ENCODE data around the gene TBC1D32.
"Not testable (repeated sequence)": the region's sequence is repeated elsewhere in the genome, so short reads cannot be mapped to it uniquely, and the experiment has no call there.

The TBC1D32 gene

DNA sequence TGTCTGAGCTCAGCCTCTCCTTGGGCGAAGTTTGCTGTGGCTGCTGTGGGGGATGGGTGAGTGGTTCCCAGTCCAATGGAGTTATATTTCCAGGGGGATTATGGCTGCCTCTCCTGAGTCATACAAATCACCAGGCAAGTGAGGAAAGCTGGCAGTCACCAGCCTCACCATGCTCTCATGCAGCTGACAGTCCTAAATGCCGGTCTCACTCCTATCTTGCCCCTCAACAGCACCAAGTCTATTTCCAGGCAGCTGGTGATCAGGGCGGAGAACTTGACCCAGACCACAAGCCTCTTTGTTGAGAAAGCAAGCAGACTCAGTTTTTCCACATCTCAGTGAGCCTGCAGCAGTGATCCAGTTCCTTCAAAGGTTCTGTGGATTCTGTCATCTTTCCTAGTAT, 98.9 kb downstream of the TBC1D32 start:
- DNase-seq (ENCODE audit: extremely low read depth in 1 of 2, low read depth in 1 of 2), result no peak

DNA sequence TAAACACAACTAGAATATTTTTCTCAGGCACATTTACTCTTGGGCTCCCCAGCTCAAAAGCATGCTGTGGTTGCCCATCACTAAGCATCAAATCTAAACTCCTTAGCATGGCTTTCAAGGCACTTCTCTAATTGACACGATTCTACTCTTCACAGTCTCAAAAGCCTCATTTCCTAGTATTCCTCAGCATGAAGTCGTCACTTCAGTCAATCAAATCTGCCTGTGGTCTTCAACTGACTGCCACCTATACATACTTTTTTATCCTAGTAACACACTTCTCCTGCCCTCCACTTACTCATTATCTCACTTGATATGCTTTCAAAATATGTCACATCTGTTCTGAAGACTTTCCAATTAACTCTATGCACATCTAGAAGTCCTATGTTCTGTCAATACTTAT, 110.3 kb downstream of the TBC1D32 start:
- no peak for DNase-seq (ENCODE audit: extremely low read depth in 1 of 2, low read depth in 1 of 2)

DNA sequence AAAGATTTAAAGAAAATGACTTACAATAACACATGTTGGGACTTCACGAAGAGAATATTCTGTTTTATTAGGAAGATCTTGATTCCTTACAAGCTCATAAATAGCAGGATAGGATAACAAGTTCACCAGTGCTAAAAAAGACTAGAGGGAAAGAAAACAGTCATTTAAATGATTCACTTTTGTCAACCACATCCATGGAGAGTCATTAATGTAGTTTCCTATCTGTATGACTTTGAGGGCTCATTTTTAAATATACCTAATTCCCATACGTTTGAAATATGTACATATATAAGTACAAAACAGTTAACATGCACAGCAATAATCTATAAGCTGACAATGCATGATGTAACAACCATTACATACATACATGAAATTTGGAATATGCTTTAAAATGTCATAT, 111.1 kb downstream of the TBC1D32 start:
- DNase-seq (ENCODE audit: extremely low read depth in 1 of 2, low read depth in 1 of 2), result no peak

- DNase-seq (ENCODE audit: extremely low read depth in 1 of 2, low read depth in 1 of 2), result no peak
These were observed 111.6 kb downstream of the TBC1D32 start for GRCh38 chr6:121222656-121223055.

- no peak for DNase-seq (ENCODE audit: extremely low read depth in 1 of 2, low read depth in 1 of 2)
These were observed 117.4 kb downstream of the TBC1D32 start for GRCh38 chr6:121216928-121217327.

DNA sequence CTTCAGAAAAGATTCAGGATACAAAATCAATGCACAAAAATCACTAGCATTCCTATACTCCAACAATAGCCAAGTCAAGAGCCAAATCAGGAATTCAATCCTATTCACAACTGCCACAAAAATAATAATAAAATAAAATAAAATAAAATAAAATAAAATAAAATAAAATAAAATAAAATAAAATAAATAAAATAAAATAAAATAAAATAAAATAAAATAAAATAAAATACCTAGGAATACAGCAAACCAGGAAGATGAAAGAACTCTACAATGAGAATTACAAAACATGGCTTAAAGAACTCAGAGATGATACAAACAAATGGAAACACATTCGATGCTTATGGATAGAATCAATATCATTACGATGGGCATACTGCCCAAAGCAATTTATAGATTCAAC, 120.9 kb downstream of the TBC1D32 start:
- not testable (repeated sequence) for DNase-seq (ENCODE audit: extremely low read depth in 1 of 2, low read depth in 1 of 2)

DNA sequence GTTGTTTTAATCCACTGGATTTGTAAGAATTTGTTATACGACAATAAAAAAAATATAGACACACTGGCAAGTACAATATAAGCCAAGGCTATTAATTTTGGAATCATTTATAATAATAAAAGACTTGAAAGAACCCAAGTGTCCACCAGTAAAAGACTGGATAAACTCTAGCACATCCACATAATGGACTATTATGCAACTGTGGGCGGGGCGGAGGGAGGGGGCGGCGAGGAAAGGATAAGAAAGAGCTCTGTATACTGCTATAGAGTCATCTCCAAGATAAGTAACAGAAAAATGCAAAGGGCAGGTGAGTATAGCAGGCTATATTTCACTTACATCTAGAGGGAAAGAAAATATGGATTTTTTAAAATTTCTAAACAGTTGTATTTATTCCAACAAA, 123.3 kb downstream of the TBC1D32 start:
- no peak for DNase-seq (ENCODE audit: extremely low read depth in 1 of 2, low read depth in 1 of 2)

DNA sequence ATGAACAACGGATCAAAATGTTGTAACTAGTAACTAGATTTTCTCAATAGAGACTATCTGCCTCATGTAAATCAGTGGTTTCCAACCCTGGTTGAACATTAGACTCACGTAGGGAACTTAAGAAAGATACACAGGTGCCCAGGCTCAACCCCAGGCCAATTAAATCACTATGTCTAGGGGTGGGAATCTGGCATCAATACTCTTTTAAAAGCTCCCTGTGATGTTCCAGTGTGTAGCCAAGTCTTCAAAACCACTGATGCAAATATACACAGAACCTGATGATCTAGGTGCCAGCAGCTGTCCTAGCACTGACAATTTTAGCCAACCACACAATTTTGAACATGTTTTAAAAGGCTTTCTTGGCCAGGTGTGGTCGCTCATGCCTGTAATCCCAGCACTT, 128.7 kb downstream of the TBC1D32 start:
- no peak for DNase-seq (ENCODE audit: extremely low read depth in 1 of 2, low read depth in 1 of 2)

DNA sequence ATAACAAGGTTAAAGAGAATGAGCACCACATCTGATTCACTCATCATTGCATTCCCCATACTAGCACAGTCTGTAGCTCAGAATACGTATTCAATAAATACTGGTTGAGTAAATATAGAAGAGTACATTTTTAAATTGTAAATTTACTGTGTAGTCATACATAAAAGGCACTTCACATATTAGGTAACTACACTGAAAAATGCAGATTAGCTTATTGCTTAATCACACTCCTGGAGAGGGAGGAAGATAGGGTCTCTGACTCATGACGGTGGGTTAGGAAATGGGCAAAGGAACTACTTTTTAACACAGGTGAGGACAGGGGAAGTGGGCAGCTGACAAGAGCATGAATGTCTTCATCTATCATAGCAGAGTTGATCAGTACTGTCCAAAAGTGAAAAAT, 133.2 kb downstream of the TBC1D32 start:
- DNase-seq (ENCODE audit: extremely low read depth in 1 of 2, low read depth in 1 of 2), result no peak

DNA sequence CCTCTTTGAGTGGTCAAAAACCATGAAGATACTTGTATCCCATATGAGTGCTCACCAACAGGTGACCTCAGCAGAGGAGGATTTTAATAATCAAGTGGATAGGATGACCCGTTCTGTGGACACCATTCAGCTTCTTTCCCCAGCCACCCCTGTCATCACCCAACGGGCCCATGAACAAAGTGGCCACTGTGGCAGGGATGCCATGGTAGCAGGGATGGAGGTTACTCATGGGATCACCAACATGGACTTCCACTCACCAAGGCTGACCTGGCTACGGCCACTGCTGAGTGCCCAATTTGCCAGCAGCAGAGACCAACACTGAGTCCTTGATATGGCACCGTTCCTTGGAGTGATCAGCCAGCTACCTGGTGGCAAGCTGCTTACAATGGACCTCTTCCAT, 138.2 kb downstream of the TBC1D32 start:
- not testable (repeated sequence) for DNase-seq (ENCODE audit: extremely low read depth in 1 of 2, low read depth in 1 of 2)

DNA sequence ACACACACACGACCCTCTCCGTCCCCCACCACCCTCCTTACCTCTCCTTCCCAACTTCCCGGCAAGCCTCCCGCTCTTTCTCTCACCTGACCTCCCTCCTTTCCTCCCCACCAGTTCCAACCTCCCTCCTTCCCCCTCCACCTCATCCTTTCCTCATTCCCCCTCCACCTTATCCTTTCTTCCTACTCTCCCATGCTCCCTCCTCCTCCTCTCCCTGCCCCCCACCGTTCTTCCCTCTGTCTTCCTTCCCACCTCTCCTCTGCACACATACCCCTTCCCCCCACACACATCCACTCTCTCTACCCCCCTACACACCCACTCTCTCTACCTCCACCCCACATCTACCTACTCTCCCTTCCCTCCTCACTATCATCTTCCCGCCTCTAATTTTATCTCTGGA, 144.2 kb downstream of the TBC1D32 start:
- no peak for DNase-seq (ENCODE audit: extremely low read depth in 1 of 2, low read depth in 1 of 2)

- DNase-seq (ENCODE audit: extremely low read depth in 1 of 2, low read depth in 1 of 2), result no peak
These were observed 145.9 kb downstream of the TBC1D32 start for GRCh38 chr6:121188356-121188755.

- no peak for DNase-seq (ENCODE audit: extremely low read depth in 1 of 2, low read depth in 1 of 2)
These were observed 146.5 kb downstream of the TBC1D32 start for GRCh38 chr6:121187833-121188200.

DNA sequence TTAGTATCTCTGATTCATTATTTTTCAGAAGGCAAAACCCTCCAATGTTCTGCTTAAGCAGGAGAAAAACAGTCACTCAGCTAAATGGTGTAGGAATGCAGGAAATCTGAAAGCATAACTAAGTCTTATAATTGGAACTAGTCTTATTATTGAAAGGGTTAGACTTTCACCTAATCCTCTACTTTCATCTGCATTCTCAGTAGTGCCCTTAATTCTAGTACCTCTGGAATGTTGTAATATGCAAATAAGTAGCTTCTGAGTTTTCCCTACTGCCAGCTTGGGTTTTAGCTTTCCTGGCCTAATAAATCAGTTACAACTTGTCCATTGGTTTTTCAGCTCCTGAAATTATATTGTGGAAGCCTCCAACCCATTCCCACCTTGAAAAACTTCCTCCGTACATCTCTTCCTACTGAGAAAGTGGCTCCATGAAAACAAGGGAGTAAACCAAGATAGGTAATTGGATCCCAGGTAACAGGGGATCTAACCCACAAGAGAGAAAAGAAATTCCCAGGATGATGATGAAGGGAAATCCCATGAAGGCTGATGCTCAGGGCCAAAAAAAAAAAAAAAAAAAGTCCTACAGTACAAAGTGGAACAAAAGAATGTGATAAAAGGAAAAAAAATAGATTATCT, 147.0 kb downstream of the TBC1D32 start:
- DNase-seq (ENCODE audit: extremely low read depth in 1 of 2, low read depth in 1 of 2), result no peak

DNA sequence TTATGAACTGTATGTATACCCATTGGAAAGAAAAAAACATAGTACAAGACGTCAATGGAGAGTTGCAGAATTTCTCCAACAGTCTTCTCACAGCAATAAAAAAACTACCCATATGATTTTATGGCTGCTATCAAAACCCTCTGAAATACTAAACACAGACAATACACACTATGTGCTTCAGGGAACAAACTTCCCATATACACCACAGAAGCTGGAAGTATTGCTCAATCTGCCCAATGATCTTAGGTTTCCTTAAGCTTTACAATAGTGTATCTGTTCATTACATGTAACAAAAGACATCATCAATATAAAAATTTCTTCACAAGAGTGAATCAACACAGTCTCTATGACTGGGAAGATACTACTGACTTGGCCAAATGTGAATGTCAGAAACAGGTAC, 150.5 kb downstream of the TBC1D32 start:
- DNase-seq (ENCODE audit: extremely low read depth in 1 of 2, low read depth in 1 of 2), result no peak

DNA sequence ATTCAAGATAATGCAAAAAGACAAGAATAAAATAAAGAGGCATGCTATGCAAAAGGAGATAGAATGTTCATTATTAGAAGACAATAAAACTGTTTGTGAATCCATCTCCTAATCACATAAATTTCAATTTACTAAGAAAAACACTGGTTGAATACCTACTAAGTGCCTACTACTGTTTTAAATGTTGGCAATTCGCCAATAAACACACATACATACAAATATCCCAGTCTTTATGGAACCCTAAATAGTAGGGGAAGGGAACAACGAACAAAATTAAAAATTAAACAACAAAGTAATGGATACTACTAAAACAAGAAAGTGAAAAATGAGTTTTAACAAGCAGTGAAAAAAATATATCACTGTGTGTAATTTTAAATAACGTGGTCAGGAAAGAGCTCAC, 158.5 kb downstream of the TBC1D32 start:
- no peak for DNase-seq (ENCODE audit: extremely low read depth in 1 of 2, low read depth in 1 of 2)

DNA sequence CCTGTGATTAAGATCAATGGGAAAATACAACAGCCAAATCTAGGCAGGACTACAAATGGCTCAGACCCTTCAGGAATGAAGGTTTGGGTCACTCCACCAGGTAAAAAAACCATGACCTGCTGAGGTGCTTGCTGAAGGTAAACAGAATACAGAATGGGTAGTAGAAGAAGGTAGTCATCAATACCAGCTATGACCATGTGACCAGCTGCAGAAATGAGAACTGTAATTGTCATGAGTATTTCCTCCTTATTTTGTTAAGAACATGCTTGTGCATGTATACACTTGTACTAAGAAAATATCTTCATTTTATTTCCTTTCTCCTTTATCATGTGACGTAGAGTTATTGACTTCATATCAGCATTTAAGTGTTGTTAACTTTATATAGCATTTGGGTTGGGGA, 161.8 kb downstream of the TBC1D32 start:
- not testable (repeated sequence) for DNase-seq (ENCODE audit: extremely low read depth in 1 of 2, low read depth in 1 of 2)

DNA sequence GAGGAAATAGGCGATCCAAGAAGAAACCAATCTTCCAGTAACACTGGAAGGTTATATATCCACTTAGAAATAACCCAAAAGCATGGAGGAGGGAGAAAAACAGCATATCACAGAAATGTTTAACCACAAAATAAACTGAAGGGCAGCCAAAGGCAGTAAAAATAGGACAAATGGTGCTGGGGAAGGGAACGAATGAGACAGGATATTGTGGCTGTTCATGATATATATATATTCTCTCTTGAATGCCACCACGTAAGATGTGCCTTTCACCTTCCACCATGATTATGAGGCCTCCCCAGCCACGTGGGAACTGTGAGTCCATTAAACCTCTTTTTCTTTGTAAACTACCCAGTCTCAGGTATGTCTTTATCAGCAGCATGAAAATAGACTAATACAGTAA, 162.4 kb downstream of the TBC1D32 start:
- DNase-seq (ENCODE audit: extremely low read depth in 1 of 2, low read depth in 1 of 2), result no peak

DNA sequence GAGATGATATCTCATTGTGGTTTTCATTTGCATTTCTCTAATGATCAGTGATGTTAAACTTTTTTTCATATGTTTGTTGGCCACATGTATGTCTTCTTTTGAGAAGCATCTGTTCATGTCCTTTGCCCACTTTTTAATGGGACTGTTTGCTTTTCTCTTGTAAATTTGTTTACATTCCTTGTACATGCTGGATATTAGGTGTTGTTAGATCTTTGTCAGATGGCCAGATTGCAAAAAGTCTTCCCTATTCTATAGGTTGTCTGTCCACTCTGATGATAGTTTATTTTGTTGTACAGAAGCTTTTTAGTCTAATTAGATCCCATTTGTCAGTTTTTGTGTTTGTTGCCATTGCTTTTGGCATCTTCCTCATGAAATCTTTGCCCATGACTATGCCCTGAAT, 172.4 kb downstream of the TBC1D32 start:
- no peak for DNase-seq (ENCODE audit: extremely low read depth in 1 of 2, low read depth in 1 of 2)

DNA sequence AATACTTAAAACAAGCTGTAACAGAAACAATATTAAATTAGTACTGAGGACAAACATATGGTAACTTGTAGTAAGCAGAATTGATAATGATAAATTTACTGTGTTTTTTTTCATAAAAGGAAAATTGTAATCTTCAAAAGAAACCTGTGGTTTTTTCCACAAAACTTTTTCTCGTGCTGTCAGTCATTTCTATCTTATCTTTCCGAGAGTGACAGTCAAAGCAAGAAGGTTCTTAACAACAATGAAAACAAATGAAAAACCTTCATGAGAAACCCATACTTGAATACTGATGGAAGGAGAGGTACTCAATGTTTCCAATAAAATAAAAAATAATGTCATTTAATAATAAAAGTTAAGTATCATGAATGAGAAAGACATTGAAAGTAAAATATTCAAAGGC, 174.0 kb downstream of the TBC1D32 start:
- no peak for DNase-seq (ENCODE audit: extremely low read depth in 1 of 2, low read depth in 1 of 2)

DNA sequence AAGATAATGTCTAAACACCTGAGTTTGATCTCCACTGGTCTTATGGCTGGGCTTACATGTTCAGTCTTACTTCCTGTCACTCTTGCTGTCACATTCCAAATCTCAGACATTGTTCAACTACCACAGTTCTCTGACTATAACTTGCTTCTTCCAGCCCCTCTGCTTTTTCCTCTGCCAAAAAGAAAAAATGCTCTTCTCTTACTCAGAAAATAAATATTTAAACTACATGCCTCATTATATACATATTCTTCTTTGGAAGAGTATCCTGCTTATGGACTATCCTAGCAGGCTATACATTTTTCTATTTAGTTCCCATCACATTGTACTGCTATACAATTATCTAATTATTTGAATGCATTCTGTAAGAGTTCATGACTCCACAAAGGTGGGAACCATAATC, 175.4 kb downstream of the TBC1D32 start:
- no peak for DNase-seq (ENCODE audit: extremely low read depth in 1 of 2, low read depth in 1 of 2)

DNA sequence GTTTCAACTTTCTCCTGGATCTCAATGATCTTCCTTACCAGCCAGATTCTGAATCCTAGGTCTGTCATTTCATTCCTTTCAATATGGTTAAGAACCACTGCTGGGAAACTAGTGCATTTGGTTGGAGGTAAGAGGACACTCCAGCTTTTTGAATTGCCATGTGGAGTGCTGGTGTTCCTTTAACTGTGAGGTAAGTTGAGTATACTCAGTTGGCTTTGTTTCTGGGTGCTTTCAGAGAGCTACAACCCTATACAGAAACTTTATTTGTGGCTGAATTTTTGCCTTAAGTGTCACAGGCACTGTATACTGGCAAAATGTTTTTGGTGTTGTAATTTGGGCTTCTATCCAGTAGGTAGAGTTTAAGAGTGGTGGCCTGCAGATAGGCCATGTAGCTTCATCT, 175.8 kb downstream of the TBC1D32 start:
- DNase-seq (ENCODE audit: extremely low read depth in 1 of 2, low read depth in 1 of 2), result no peak

- DNase-seq (ENCODE audit: extremely low read depth in 1 of 2, low read depth in 1 of 2), result no peak
These were observed 176.4 kb downstream of the TBC1D32 start for GRCh38 chr6:121157906-121158305.

DNA sequence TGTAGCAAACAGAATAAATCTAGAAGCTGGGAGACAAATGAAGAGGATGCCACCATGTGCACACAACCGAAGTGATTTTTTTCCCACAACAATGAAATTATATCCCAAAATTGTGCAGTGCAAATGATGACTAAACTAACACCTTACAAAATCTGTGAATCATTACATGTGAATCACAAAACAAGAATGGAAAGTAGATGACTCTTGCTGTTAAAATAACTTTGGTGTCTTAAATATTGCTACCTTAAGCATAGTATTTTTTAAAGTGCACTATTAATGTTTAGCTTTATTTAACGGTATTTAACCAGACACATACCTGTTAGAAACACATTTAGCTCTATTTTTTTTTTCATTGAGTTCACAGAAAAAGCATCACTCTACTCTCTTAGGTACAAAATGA, 190.8 kb downstream of the TBC1D32 start:
- no peak for DNase-seq (ENCODE audit: extremely low read depth in 1 of 2, low read depth in 1 of 2)
